Panc1 (cell line): ENCODE measurements around the gene WDR17. TPM values are rescaled to one million over a fixed set of nuclear protein-coding genes. Genes with fewer than 3 reads are reported as not detected.

Experiments used
- ATAC-seq: fragments of 200-7000 bp; cut with Tn5 transposase; 2 replicates; pipeline ENCODE4 v1.9.1; 2020; ENCODE audit warnings: mild to moderate bottlenecking, moderate library complexity
- BruUV-seq: library from RNA; stranded (reverse); fragments of 400-500 nt; replicated peaks from 2 replicates; lab custom pipeline; 2021; lab: Mats Ljungman, UMichigan
- CTCF ChIA-PET: fragments of 300-600 bp; sonication (Branson Sonifier 250); formaldehyde crosslinking; loops from one replicate; lab custom pipeline; 2022; ENCODE audit warnings: antibody characterized with exemption; lab: Charles Lee
- POLR2A ChIA-PET: fragments of 300-600 bp; sonication (Branson Sonifier 250); formaldehyde crosslinking; loops from one replicate; lab custom pipeline; 2022; ENCODE audit warnings: antibody characterized with exemption; lab: Charles Lee
- DNase-seq: peaks from one replicate; pipeline ENCODE4 v3.0.0-alpha.2; 2010; ENCODE audit warnings: low read depth, low spot score
- H3K27ac ChIP-seq: 2 replicates; pipeline ENCODE4 v1.5.1; 2011; ENCODE audit warnings: mild to moderate bottlenecking, low read length, inconsistent platforms
- H3K27me3 ChIP-seq: fragments of 200-500 bp; sonication (Bioruptor generic); 2 replicates; pipeline ENCODE4 v1.6.0; 2014; ENCODE audit warnings: low read length, inconsistent platforms; ENCODE audit not compliant: control insufficient read depth, insufficient read depth
- H3K36me3 ChIP-seq: fragments of 200-500 bp; sonication (Bioruptor generic); 2 replicates; pipeline ENCODE4 v1.5.1; 2014; ENCODE audit warnings: inconsistent platforms, mild to moderate bottlenecking, low read length, moderate library complexity; ENCODE audit not compliant: control insufficient read depth, insufficient read depth
- H3K4me1 ChIP-seq: 2 replicates; pipeline ENCODE4 v1.5.1; 2011; ENCODE audit warnings: inconsistent platforms, mild to moderate bottlenecking, low read length, moderate library complexity; ENCODE audit not compliant: control insufficient read depth, insufficient read depth
- H3K4me3 ChIP-seq, 2 experiments: 2 replicates each; pipeline ENCODE4 v1.5.1; 2011 to 2012; ENCODE audit warnings: low read depth in 2 of 2, low read length in 2 of 2, mild to moderate bottlenecking in 2 of 2, inconsistent platforms in 1 of 2, moderate library complexity in 1 of 2
- H3K9me3 ChIP-seq: fragments of 200-500 bp; sonication (Bioruptor generic); 2 replicates; pipeline ENCODE4 v1.5.1; 2014; ENCODE audit warnings: low read depth, mild to moderate bottlenecking, inconsistent platforms, low read length, moderate library complexity; ENCODE audit not compliant: control insufficient read depth, insufficient read depth
- POLR2AphosphoS5 ChIP-seq: IDR thresholded peaks from 2 replicates; pipeline ENCODE4 v1.6.1; 2012; ENCODE audit warnings: mild to moderate bottlenecking, low read depth, low read length, moderate library complexity
- SIN3A ChIP-seq: IDR thresholded peaks from 2 replicates; pipeline ENCODE4 v1.6.1; 2012; ENCODE audit warnings: low read depth, mild to moderate bottlenecking, low read length, moderate library complexity, borderline replicate concordance; ENCODE audit not compliant: insufficient read depth
- TCF7L2 ChIP-seq: IDR thresholded peaks from 2 replicates; pipeline ENCODE4 v1.6.1; 2011; ENCODE audit warnings: mild to moderate bottlenecking, low read depth, low read length, inconsistent platforms
- in situ Hi-C: cut with HindIII; loops from 2 replicates; pipeline ENCODE4 v1.10.0; 2016; ENCODE audit warnings: low sequenced_read_pairs, low pct_unique_long_range_greater_than_20kb
- intact Hi-C: fragments of 100-400 bp; cut with micrococcal nuclease; formaldehyde crosslinking; loops from one replicate; pipeline ENCODE4 v1.10.0; 2022; ENCODE audit not compliant: unreplicated experiment
- total RNA-seq: library from RNA; stranded (reverse); gene quantifications from one replicate; pipeline ENCODE4 v1.2.1, GENCODE V29; 2021; ENCODE audit not compliant: unreplicated experiment
- TF ChIP-seq, protein P1 (sequence below), 2 experiments: IDR thresholded peaks; 2 replicates each; pipeline ENCODE4 v1.6.1; 2011 to 2012; ENCODE audit warnings: low read depth in 2 of 2, control low read depth in 1 of 2, low read length in 1 of 2, mild to moderate bottlenecking in 1 of 2, moderate library complexity in 1 of 2; ENCODE audit not compliant: insufficient read depth in 1 of 2
- TF ChIP-seq, protein P2 (sequence below): fragments of 450-650 bp; IDR thresholded peaks from 2 replicates; pipeline ENCODE4 v1.5.1; 2017; ENCODE audit warnings: mild to moderate bottlenecking

The WDR17 gene
- total RNA-seq, 1 experiment from 2014 or later: 4.2 TPM

DNA sequence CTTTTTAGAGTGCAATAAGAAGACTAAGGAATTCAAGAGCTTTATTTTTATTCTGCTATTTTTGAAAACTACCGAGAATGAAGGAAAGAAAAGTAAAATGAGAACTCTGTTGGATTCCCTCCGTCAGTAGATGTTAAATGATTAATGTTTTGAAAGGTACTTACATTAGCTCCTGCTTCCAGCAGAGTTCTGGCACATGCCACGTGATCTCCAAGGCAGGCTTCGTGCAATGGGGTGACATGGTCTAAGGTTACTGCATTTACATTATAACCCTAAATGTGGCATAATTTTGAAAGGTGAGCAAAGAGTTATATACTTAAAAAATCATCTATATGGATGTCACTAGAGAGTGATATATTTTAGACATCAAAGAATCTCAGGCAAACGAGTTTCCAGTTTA is 156.5 kb downstream of the WDR17 start:
- in situ Hi-C loops (no loop called here), intact Hi-C loops (no loop called here)
- H3K27ac ChIP-seq: no peak overlapping the region
- H3K36me3 ChIP-seq: no peaks in the 10 kb centered on the region
- POLR2A ChIA-PET: interaction anchor here (0.6 kb wide), 1 partner anchor 208 kb away, joined by 3 read pairs; no protein-coding TSS in a partner anchor
- ATAC-seq: no peak
- no TSS peak for BruUV-seq
- CTCF ChIA-PET: no interaction called here
- H3K4me3 ChIP-seq: no peak overlapping the region
- no peaks in the 10 kb centered on the region for H3K27me3 ChIP-seq
- no peaks in the 10 kb centered on the region for H3K4me1 ChIP-seq
- H3K9me3 ChIP-seq: no peaks in the 10 kb centered on the region
- no peak for TF ChIP-seq POLR2AphosphoS5
- TF ChIP-seq, protein P1, sequence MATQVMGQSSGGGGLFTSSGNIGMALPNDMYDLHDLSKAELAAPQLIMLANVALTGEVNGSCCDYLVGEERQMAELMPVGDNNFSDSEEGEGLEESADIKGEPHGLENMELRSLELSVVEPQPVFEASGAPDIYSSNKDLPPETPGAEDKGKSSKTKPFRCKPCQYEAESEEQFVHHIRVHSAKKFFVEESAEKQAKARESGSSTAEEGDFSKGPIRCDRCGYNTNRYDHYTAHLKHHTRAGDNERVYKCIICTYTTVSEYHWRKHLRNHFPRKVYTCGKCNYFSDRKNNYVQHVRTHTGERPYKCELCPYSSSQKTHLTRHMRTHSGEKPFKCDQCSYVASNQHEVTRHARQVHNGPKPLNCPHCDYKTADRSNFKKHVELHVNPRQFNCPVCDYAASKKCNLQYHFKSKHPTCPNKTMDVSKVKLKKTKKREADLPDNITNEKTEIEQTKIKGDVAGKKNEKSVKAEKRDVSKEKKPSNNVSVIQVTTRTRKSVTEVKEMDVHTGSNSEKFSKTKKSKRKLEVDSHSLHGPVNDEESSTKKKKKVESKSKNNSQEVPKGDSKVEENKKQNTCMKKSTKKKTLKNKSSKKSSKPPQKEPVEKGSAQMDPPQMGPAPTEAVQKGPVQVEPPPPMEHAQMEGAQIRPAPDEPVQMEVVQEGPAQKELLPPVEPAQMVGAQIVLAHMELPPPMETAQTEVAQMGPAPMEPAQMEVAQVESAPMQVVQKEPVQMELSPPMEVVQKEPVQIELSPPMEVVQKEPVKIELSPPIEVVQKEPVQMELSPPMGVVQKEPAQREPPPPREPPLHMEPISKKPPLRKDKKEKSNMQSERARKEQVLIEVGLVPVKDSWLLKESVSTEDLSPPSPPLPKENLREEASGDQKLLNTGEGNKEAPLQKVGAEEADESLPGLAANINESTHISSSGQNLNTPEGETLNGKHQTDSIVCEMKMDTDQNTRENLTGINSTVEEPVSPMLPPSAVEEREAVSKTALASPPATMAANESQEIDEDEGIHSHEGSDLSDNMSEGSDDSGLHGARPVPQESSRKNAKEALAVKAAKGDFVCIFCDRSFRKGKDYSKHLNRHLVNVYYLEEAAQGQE (IDR thresholded peaks at IDR 0.05; ENCODE audit: insufficient read depth in 1 of 2, low read depth in 2 of 2, low read length in 1 of 2): no peak
- TF ChIP-seq TCF7L2: no peak
- TF ChIP-seq, protein P2, sequence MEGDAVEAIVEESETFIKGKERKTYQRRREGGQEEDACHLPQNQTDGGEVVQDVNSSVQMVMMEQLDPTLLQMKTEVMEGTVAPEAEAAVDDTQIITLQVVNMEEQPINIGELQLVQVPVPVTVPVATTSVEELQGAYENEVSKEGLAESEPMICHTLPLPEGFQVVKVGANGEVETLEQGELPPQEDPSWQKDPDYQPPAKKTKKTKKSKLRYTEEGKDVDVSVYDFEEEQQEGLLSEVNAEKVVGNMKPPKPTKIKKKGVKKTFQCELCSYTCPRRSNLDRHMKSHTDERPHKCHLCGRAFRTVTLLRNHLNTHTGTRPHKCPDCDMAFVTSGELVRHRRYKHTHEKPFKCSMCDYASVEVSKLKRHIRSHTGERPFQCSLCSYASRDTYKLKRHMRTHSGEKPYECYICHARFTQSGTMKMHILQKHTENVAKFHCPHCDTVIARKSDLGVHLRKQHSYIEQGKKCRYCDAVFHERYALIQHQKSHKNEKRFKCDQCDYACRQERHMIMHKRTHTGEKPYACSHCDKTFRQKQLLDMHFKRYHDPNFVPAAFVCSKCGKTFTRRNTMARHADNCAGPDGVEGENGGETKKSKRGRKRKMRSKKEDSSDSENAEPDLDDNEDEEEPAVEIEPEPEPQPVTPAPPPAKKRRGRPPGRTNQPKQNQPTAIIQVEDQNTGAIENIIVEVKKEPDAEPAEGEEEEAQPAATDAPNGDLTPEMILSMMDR: no peak
- no peak for DNase-seq

DNA sequence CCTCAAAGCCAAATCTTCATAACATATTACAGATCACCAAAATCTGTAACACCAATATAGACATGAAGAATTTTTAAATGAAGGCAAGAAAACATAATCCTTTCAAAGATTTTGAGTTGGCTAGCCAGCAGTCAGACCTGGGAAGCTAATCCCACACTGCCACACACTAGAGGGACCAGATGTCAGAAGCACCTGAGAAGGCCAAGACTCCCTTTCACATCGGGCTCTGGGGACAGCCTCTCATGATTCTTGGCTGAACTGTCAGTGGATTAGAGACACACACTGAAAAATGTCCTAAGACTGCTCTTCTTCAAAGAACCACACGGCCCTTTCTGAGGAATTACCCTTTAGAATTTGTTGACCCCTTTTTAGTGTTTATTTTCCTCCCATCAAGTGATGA is 157.9 kb downstream of the WDR17 start:
- BruUV-seq: no TSS peak
- H3K9me3 ChIP-seq: no peaks in the 10 kb centered on the region
- H3K27me3 ChIP-seq: no peaks in the 10 kb centered on the region
- intact Hi-C loops: no loop called here
- H3K4me1 ChIP-seq: no peaks in the 10 kb centered on the region
- DNase-seq (no peak), ATAC-seq (no peak)
- H3K36me3 ChIP-seq: no peaks in the 10 kb centered on the region
- CTCF ChIA-PET: no interaction called here
- TF ChIP-seq POLR2AphosphoS5: no peak
- TF ChIP-seq TCF7L2: no peak
- TF ChIP-seq SIN3A: no peak
- TF ChIP-seq, protein P2: no peak
- TF ChIP-seq, protein P1 (IDR thresholded peaks at IDR 0.05; ENCODE audit: insufficient read depth in 1 of 2, low read depth in 2 of 2, low read length in 1 of 2): no peak
- no peak overlapping the region for H3K4me3 ChIP-seq
- in situ Hi-C loops: no loop called here
- no peak overlapping the region for H3K27ac ChIP-seq
- POLR2A ChIA-PET: no interaction called here
